Neural cell (in vitro differentiated cells): ENCODE results near the gene LINC00237. TPM values are rescaled to one million over a fixed set of nuclear protein-coding genes. Genes with fewer than 3 reads are reported as not detected.

Source experiments
- H2AFZ ChIP-seq: fragments of 200-600, 300-800 bp; sonication (generic), shearing (Covaris generic); 2 replicates; pipeline ENCODE4 v1.6.0; 2014; ENCODE audit warnings: low read depth, mild to moderate bottlenecking, antibody characterized with exemption, low read length, moderate library complexity
- H3F3A ChIP-seq: fragments of 200-600 bp; shearing (Covaris generic); 2 replicates; pipeline ENCODE4 v1.6.1; 2016; ENCODE audit warnings: mild to moderate bottlenecking, moderate library complexity, mixed read lengths, antibody characterized with exemption, low read length; ENCODE audit not compliant: insufficient read depth, poor library complexity, severe bottlenecking
- H3K27ac ChIP-seq: fragments of 200-600, 300-800 bp; sonication (generic), shearing (Covaris generic); 2 replicates; pipeline ENCODE4 v1.5.1; 2014; ENCODE audit warnings: mild to moderate bottlenecking, low read length, moderate library complexity
- H3K27me3 ChIP-seq: fragments of 300-800, 200-600 bp; sonication (generic), shearing (Covaris generic); 2 replicates; pipeline ENCODE4 v1.6.0; 2014; ENCODE audit warnings: mild to moderate bottlenecking, low read depth, low read length, moderate library complexity; ENCODE audit not compliant: insufficient read depth
- H3K36me3 ChIP-seq: fragments of 300-800, 200-600 bp; sonication (generic), shearing (Covaris generic); 2 replicates; pipeline ENCODE4 v1.5.1; 2014; ENCODE audit warnings: mild to moderate bottlenecking, antibody characterized with exemption, low read length, moderate library complexity; ENCODE audit not compliant: insufficient read depth
- H3K4me2 ChIP-seq: fragments of 300-800, 200-600 bp; sonication (generic), shearing (Covaris generic); 2 replicates; pipeline ENCODE4 v1.6.0; 2014; ENCODE audit warnings: mild to moderate bottlenecking, low read length
- H3K4me3 ChIP-seq: fragments of 300-800, 200-600 bp; sonication (generic), shearing (Covaris generic); 2 replicates; pipeline ENCODE4 v1.5.1; 2014; ENCODE audit warnings: mild to moderate bottlenecking, low read length, moderate library complexity
- H3K79me2 ChIP-seq: fragments of 200-600 bp; shearing (Covaris generic); replicated peaks from 2 replicates; pipeline ENCODE4 v1.6.0; 2014; ENCODE audit warnings: mild to moderate bottlenecking, low read length, moderate library complexity; ENCODE audit not compliant: insufficient read depth
- H3K9ac ChIP-seq: fragments of 300-800, 200-600 bp; sonication (generic), shearing (Covaris generic); 2 replicates; pipeline ENCODE4 v1.6.1; 2016; ENCODE audit warnings: mild to moderate bottlenecking, low read length, mixed read lengths
- H3K9me2 ChIP-seq: fragments of 200-600 bp; shearing (Covaris generic); 2 replicates; pipeline ENCODE4 v1.6.1; 2016; ENCODE audit warnings: mild to moderate bottlenecking, low read length, mixed read lengths; ENCODE audit not compliant: insufficient read depth
- H3K9me3 ChIP-seq: fragments of 200-600, 300-800 bp; sonication (generic), shearing (Covaris generic); 2 replicates; pipeline ENCODE4 v1.6.1; 2016; ENCODE audit warnings: mild to moderate bottlenecking, mixed run types, low read length, moderate library complexity, mixed read lengths
- H4K20me1 ChIP-seq: fragments of 200-600 bp; shearing (Covaris generic); 2 replicates; pipeline ENCODE4 v1.6.1; 2016; ENCODE audit warnings: mild to moderate bottlenecking, mixed run types; ENCODE audit not compliant: insufficient read depth
- EP300 ChIP-seq: fragments of 450-650 bp; conservative IDR thresholded peaks from 2 replicates; pipeline ENCODE4 v1.6.1; 2014; ENCODE audit warnings: antibody characterized with exemption, mild to moderate bottlenecking, moderate library complexity; ENCODE audit not compliant: poor library complexity, severe bottlenecking
- EZH2 ChIP-seq: fragments of 200-600, 300-800 bp; shearing (Covaris generic), sonication (generic); IDR thresholded peaks from 2 replicates; pipeline ENCODE4 v1.6.1; 2014; ENCODE audit warnings: antibody characterized with exemption, low read length, borderline replicate concordance, mild to moderate bottlenecking; ENCODE audit not compliant: insufficient read depth, poor library complexity, severe bottlenecking
- MXI1 ChIP-seq: fragments of 450-650 bp; conservative IDR thresholded peaks from 2 replicates; pipeline ENCODE4 v1.6.1; 2014; ENCODE audit warnings: antibody characterized with exemption, mild to moderate bottlenecking; ENCODE audit not compliant: poor library complexity, severe bottlenecking
- POLR2AphosphoS5 ChIP-seq: IDR thresholded peaks from 2 replicates; pipeline ENCODE4 v1.6.1; 2012
- RAD21 ChIP-seq: fragments of 450-650 bp; conservative IDR thresholded peaks from 2 replicates; pipeline ENCODE4 v1.6.1; 2014; ENCODE audit warnings: antibody characterized with exemption, mild to moderate bottlenecking, moderate library complexity
- SMC3 ChIP-seq: fragments of 450-650 bp; conservative IDR thresholded peaks from 2 replicates; pipeline ENCODE4 v1.6.1; 2014; ENCODE audit warnings: antibody characterized with exemption, mild to moderate bottlenecking, moderate library complexity; ENCODE audit not compliant: poor library complexity
- TAF1 ChIP-seq: IDR thresholded peaks from 2 replicates; pipeline ENCODE4 v1.6.1; 2012; ENCODE audit warnings: low read depth
- polyA plus RNA-seq: library from polyadenylated mRNA; depleted of rRNA; stranded (reverse); fragments of >200 nt; gene quantifications from 2 replicates; pipeline ENCODE4 v1.2.3, GENCODE V29; 2014
- TF ChIP-seq, protein P1 (sequence below): fragments of 450-650 bp; IDR thresholded peaks from 2 replicates; pipeline ENCODE4 v1.5.1; 2014; ENCODE audit warnings: antibody characterized with exemption, mild to moderate bottlenecking, moderate library complexity; ENCODE audit not compliant: poor library complexity, severe bottlenecking
- TF ChIP-seq, protein P2 (sequence below): IDR thresholded peaks from 2 replicates; pipeline ENCODE4 v1.6.1; 2012; ENCODE audit warnings: borderline replicate concordance

Gene LINC00237
- polyA plus RNA-seq, 1 donor from 2014 or later: not detected

DNA sequence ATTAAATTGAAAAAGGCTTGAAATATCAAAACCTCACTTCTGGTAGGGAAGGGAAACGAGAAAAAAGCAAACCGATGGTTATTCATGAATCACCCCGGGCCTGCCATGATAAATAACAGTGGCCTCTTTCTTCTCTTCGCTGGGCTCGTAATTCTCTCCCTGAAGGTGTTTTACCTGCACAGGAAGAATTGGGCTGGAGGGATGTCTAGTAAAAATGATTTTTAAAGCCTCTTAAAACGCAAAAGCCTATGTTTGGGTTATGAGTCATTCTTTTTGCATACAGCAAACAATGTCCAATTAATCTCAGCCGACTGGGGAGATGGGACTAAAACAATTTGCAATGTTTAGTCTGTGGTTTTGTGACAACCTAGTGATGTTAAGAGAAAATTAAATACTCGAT lies 16.8 kb downstream of the LINC00237 start:
- no peaks in the 10 kb centered on the region for H3F3A ChIP-seq
- no peak overlapping the region for H3K4me3 ChIP-seq

DNA sequence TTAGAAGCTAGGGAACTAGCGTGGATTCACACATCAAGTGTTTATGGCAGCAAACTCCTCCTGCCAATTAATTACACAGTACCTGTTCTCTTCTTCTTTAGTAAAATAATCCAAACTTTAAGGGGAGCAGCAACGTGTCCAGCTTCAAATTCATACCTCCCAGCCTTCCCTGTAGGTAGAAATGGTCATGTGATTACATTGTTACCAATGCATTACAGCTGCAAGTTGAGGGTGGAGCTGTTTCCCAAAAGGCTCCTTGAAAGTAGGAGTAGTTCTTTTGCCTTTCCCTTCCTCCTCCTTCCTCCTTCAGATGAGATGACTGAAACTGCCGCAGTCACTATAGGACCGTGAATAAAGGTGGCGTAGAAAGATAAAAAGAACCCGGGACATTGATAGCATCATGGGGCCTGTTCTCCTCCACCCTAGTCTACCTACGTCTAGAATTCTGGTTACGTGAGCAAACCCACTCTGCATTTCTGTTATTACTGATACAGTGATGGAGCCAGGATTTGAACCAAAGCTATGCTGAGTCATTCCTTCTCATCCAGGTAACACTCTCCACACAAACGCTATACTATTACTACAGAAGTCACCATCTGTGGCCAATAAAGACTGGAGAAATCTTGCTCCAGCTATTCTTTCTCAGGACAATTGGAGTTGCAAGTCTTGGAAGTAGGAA lies 18.2 kb downstream of the LINC00237 start:
- no peak overlapping the region for H2AFZ ChIP-seq
- H3K9ac ChIP-seq: no peak overlapping the region
- H4K20me1 ChIP-seq: no peaks in the 10 kb centered on the region
- H3K27me3 ChIP-seq: peaks cover 24% of the 10 kb centered on the region
- H3F3A ChIP-seq: no peaks in the 10 kb centered on the region
- TF ChIP-seq, protein P1, sequence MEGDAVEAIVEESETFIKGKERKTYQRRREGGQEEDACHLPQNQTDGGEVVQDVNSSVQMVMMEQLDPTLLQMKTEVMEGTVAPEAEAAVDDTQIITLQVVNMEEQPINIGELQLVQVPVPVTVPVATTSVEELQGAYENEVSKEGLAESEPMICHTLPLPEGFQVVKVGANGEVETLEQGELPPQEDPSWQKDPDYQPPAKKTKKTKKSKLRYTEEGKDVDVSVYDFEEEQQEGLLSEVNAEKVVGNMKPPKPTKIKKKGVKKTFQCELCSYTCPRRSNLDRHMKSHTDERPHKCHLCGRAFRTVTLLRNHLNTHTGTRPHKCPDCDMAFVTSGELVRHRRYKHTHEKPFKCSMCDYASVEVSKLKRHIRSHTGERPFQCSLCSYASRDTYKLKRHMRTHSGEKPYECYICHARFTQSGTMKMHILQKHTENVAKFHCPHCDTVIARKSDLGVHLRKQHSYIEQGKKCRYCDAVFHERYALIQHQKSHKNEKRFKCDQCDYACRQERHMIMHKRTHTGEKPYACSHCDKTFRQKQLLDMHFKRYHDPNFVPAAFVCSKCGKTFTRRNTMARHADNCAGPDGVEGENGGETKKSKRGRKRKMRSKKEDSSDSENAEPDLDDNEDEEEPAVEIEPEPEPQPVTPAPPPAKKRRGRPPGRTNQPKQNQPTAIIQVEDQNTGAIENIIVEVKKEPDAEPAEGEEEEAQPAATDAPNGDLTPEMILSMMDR: no peak
- TF ChIP-seq TAF1 (no peak), EZH2 (no peak), RAD21 (no peak), SMC3 (no peak), POLR2AphosphoS5 (no peak), MXI1 (no peak), EP300 (no peak)
- TF ChIP-seq, protein P2, sequence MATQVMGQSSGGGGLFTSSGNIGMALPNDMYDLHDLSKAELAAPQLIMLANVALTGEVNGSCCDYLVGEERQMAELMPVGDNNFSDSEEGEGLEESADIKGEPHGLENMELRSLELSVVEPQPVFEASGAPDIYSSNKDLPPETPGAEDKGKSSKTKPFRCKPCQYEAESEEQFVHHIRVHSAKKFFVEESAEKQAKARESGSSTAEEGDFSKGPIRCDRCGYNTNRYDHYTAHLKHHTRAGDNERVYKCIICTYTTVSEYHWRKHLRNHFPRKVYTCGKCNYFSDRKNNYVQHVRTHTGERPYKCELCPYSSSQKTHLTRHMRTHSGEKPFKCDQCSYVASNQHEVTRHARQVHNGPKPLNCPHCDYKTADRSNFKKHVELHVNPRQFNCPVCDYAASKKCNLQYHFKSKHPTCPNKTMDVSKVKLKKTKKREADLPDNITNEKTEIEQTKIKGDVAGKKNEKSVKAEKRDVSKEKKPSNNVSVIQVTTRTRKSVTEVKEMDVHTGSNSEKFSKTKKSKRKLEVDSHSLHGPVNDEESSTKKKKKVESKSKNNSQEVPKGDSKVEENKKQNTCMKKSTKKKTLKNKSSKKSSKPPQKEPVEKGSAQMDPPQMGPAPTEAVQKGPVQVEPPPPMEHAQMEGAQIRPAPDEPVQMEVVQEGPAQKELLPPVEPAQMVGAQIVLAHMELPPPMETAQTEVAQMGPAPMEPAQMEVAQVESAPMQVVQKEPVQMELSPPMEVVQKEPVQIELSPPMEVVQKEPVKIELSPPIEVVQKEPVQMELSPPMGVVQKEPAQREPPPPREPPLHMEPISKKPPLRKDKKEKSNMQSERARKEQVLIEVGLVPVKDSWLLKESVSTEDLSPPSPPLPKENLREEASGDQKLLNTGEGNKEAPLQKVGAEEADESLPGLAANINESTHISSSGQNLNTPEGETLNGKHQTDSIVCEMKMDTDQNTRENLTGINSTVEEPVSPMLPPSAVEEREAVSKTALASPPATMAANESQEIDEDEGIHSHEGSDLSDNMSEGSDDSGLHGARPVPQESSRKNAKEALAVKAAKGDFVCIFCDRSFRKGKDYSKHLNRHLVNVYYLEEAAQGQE: no peak
- no peak overlapping the region for H3K4me2 ChIP-seq
- H3K9me3 ChIP-seq: no peaks in the 10 kb centered on the region
- no peak overlapping the region for H3K27ac ChIP-seq
- H3K9me2 ChIP-seq: no peaks in the 10 kb centered on the region
- H3K79me2 ChIP-seq: no peaks in the 10 kb centered on the region
- H3K4me3 ChIP-seq: no peak overlapping the region
- no peaks in the 10 kb centered on the region for H3K36me3 ChIP-seq

More for the DNA sequence above, 16.8 kb downstream of the LINC00237 start:
- Histone ChIP-seq H3K9ac (no peak overlapping the region), H2AFZ (no peak overlapping the region), H3K27ac (no peak overlapping the region), H3K9me2 (no peaks in the 10 kb centered on the region), H3K79me2 (no peaks in the 10 kb centered on the region), H3K27me3 (peaks cover 35% of the 10 kb centered on the region), H4K20me1 (no peaks in the 10 kb centered on the region), H3K9me3 (no peaks in the 10 kb centered on the region), H3K36me3 (no peaks in the 10 kb centered on the region), H3K4me2 (peak overlapping the region; percentile 23)
- TF ChIP-seq EP300: no peak
- no peak for TF ChIP-seq TAF1
- TF ChIP-seq, protein P1: no peak
- TF ChIP-seq SMC3: no peak
- TF ChIP-seq EZH2: no peak
- no peak for TF ChIP-seq POLR2AphosphoS5
- TF ChIP-seq, protein P2: no peak
- no peak for TF ChIP-seq RAD21
- TF ChIP-seq MXI1: no peak
